ENCODE measurements around the gene CCDC190.

Gene CCDC190

DNA sequence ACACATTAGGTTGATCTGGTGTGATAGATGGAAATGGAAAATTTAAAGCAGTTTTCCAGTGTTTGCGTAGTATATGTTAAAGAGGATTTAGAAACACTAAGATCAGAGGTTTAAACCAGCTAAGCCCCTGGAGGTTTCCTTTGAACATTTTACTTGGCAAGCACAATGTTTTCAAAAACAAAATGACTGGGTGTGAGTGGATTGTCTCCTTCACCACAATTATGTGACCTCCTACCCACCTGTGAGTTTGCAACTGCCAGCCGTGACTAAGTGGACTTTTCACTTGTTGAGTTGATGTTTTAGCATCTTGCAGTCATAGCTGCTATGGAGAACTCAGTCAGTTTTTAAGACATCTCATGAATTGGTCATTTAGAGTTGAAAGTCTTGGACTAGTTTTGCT is 4.7 kb downstream of the CCDC190 start:
- TF ChIP-seq SIN3A (IDR thresholded peaks at IDR 0.05; ENCODE audit: borderline replicate concordance, insufficient read depth, low read length): no peak

DNA sequence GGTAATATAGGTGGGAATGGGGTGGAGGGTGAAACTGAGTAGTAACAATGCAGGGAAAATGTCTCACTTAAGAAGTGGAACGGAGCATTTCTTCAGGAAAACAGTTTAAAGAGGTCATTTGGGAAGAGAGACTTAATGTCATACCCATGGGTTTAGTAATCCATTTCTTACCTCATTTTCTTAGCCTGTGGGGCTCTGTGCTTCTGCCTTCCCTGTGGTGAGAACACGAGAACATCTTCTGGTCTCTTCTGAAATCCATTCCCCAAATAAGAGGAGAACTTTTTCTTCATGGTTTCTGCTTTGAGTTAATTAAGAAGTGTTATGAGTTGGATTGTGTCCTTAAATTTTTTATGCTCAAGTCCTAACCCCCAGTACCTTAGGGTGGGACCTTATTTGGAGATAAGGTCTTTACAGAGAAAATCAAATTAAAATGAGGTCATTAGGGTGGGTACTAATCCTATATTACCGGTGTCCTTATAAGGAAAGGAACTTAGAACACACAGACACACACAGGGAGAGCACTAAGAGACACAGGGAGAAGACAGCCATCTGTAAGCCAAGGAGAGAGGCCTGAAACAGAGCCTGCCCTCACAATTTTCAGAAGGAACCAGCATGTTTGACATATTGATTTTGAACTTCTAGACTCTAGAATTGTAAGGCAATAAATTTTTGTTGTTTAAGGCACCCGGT is 5.4 kb downstream of the CCDC190 start:
- TF ChIP-seq, protein P1, sequence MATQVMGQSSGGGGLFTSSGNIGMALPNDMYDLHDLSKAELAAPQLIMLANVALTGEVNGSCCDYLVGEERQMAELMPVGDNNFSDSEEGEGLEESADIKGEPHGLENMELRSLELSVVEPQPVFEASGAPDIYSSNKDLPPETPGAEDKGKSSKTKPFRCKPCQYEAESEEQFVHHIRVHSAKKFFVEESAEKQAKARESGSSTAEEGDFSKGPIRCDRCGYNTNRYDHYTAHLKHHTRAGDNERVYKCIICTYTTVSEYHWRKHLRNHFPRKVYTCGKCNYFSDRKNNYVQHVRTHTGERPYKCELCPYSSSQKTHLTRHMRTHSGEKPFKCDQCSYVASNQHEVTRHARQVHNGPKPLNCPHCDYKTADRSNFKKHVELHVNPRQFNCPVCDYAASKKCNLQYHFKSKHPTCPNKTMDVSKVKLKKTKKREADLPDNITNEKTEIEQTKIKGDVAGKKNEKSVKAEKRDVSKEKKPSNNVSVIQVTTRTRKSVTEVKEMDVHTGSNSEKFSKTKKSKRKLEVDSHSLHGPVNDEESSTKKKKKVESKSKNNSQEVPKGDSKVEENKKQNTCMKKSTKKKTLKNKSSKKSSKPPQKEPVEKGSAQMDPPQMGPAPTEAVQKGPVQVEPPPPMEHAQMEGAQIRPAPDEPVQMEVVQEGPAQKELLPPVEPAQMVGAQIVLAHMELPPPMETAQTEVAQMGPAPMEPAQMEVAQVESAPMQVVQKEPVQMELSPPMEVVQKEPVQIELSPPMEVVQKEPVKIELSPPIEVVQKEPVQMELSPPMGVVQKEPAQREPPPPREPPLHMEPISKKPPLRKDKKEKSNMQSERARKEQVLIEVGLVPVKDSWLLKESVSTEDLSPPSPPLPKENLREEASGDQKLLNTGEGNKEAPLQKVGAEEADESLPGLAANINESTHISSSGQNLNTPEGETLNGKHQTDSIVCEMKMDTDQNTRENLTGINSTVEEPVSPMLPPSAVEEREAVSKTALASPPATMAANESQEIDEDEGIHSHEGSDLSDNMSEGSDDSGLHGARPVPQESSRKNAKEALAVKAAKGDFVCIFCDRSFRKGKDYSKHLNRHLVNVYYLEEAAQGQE (IDR thresholded peaks at IDR 0.05; ENCODE audit: insufficient read depth in 1 of 2, low read depth in 2 of 2, low read length in 2 of 2): no peak
- TF ChIP-seq FOXP2 (optimal IDR thresholded peaks at IDR 0.05; ENCODE audit: borderline replicate concordance, extremely low read depth, extremely low read length, insufficient read depth): no peak
- no peak for TF ChIP-seq POLR2AphosphoS5 (IDR thresholded peaks at IDR 0.05; ENCODE audit: low read depth, low read length)
- TF ChIP-seq TAF1 (IDR thresholded peaks at IDR 0.05; ENCODE audit: borderline replicate concordance, insufficient read depth, low read length): no peak
- TF ChIP-seq SIN3A (IDR thresholded peaks at IDR 0.05; ENCODE audit: borderline replicate concordance, insufficient read depth, low read length): no peak

DNA sequence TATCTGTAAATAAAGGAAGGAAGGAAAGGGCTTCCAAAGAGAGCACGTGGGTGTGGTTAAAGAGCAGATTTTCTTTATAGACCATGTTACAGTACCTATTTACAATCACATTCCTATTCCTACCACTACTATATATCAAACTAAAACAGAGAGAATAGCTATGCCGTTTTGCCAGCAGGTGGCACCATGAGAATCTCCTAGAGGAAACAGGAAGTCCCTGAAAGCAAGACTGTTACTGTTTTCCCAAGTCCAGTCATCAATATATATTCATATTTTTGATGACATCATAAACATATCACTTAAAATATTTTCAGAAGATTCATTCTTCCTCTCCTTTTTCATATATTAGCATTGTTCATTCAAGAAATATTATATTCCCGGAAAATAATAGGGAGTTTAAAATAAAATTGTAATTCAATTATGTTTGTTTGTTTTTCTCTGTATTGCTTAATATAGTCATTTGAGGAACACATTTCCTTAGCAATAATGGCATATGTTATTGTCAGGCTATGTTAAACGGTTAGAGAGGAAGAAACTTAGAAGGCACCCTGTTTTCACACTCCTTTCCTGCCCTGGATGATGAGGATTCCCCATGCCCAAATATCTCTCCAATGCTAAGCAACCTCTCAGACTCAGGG is 6.6 kb downstream of the CCDC190 start:
- TF ChIP-seq SIN3A (IDR thresholded peaks at IDR 0.05; ENCODE audit: borderline replicate concordance, insufficient read depth, low read length) (no peak), TAF1 (IDR thresholded peaks at IDR 0.05; ENCODE audit: borderline replicate concordance, insufficient read depth, low read length) (no peak), POLR2AphosphoS5 (IDR thresholded peaks at IDR 0.05; ENCODE audit: low read depth, low read length) (no peak), FOXP2 (optimal IDR thresholded peaks at IDR 0.05; ENCODE audit: borderline replicate concordance, extremely low read depth, extremely low read length, insufficient read depth) (no peak)
- TF ChIP-seq, protein P1 (IDR thresholded peaks at IDR 0.05; ENCODE audit: insufficient read depth in 1 of 2, low read depth in 2 of 2, low read length in 2 of 2): no peak

DNA sequence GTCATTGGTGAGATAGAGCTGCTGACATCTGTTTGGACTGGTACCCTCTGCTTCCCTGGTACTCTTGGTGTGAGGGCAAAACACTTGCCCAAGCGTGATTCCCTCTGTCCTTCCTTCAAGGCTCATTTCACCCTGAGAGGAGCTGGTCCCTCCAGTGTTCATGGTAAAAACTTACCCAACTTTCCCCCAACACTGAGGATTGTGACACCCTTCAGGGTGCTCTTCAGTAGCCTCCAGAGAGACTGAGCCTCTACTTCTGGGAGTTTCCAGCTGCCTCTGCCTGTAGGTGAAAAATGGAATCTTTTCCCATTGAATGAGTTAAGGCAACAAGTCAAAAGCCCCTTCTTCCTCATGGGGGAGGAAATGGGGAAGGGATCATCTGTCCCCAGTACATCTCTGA is 9.6 kb downstream of the CCDC190 start:
- TF ChIP-seq, protein P1 (IDR thresholded peaks at IDR 0.05; ENCODE audit: insufficient read depth in 1 of 2, low read depth in 2 of 2, low read length in 2 of 2): no peak
- TF ChIP-seq FOXP2 (optimal IDR thresholded peaks at IDR 0.05; ENCODE audit: borderline replicate concordance, extremely low read depth, extremely low read length, insufficient read depth) (no peak), SIN3A (IDR thresholded peaks at IDR 0.05; ENCODE audit: borderline replicate concordance, insufficient read depth, low read length) (no peak), TAF1 (IDR thresholded peaks at IDR 0.05; ENCODE audit: borderline replicate concordance, insufficient read depth, low read length) (no peak), POLR2AphosphoS5 (IDR thresholded peaks at IDR 0.05; ENCODE audit: low read depth, low read length) (no peak)

DNA sequence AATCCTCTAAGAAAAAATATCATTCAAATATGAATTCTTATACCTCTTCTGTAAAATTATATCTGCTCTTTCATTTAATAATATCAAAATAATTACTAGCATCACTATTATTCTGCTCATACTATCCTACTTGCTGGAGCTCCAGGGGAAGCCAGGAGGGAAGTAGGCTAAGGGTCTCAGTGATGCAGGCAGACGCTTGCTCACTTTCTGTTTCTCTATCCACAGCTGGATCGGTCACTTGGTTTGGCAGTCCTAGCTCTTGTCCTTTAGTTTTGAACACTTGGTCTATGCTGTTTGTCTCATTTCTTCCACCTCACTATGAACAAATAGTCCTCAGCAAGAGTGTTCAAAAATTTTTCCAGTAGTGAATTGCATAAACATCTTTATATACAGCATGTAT is 11.3 kb downstream of the CCDC190 start:
- no peak for TF ChIP-seq TAF1 (IDR thresholded peaks at IDR 0.05; ENCODE audit: borderline replicate concordance, insufficient read depth, low read length)
- TF ChIP-seq SIN3A (IDR thresholded peaks at IDR 0.05; ENCODE audit: borderline replicate concordance, insufficient read depth, low read length): no peak
- no peak for TF ChIP-seq POLR2AphosphoS5 (IDR thresholded peaks at IDR 0.05; ENCODE audit: low read depth, low read length)
- TF ChIP-seq FOXP2 (optimal IDR thresholded peaks at IDR 0.05; ENCODE audit: borderline replicate concordance, extremely low read depth, extremely low read length, insufficient read depth): no peak
- TF ChIP-seq, protein P1 (IDR thresholded peaks at IDR 0.05; ENCODE audit: insufficient read depth in 1 of 2, low read depth in 2 of 2, low read length in 2 of 2): no peak
